ENCODE data around the gene AUTS2. TPM values are rescaled to one million over a fixed set of nuclear protein-coding genes. Genes with fewer than 3 reads are reported as not detected.

AUTS2 gene
- total RNA-seq, 1 experiment from 2014 or later: 42.1 TPM

DNA sequence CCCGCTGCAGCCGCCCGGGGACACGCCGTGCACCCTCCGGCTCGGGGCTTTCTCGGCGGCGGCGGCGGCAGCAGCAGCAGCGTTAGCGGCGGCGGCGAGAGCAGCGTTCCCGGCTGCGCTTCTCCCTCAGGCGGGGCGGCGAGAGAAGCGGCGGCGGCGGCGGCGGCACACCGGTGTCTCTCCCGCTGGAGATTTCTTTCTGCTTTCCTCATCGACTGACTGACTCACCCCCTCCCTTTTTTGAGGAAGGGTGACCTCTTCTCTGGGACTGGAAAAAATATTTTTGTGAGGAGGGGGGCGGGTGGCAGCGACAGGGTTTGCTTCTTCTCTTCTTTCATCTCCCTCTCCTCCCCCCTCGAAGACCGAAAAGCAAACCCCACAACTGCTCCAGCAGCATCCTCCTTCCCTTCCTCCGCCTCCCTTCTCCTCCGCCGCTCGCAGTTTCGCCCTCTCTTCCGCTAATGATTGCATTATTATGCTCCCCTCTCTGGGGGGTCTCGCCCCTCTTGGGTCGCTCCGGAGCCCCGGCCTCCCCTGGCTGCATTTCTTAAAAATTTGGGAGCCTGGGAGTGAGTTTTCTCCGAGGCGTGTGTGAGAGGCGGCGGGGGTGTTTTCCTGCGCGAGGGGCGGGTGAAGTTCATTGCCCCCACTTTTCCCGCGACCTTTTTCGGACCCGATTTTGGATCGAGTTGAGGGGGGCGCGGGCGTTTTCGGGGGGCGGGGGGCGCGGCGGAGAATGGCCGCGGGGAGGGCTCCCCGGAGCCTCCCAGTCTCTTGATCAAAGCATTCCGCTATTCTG, 411 bp downstream of the AUTS2 start:
- ChIA-PET CTCF (no interaction called here), POLR2A (ENCODE audit: low non-redundant PET) (interaction anchor here (0.6 kb wide), 1 partner anchor 226 kb away, joined by 4 read pairs; no protein-coding TSS in a partner anchor)
- Histone ChIP-seq H3K9me3 (ENCODE audit: low read depth, low read length, poor library complexity, severe bottlenecking) (no peaks in the 10 kb centered on the region), H3K36me3 (ENCODE audit: insufficient read depth, low read length, poor library complexity, severe bottlenecking) (no peaks in the 10 kb centered on the region), H3K4me3 (ENCODE audit: low read depth, low read length, poor library complexity, severe bottlenecking) (peak overlapping the region; percentile 81), H3K27me3 (replicated peaks; ENCODE audit: insufficient read depth, low read depth, low read length, poor library complexity) (no peaks in the 10 kb centered on the region), H3K27ac (ENCODE audit: low read depth, low read length, poor library complexity, severe bottlenecking) (peak overlapping the region; percentile 66), H3K4me1 (ENCODE audit: insufficient read depth, low read length, poor library complexity, severe bottlenecking) (peaks cover 10% of the 10 kb centered on the region)
- no peak for TF ChIP-seq EZH2 (IDR thresholded peaks at IDR 0.05; ENCODE audit: borderline replicate concordance, low read depth, low read length, poor library complexity, severe bottlenecking)
- TF ChIP-seq, protein P1, sequence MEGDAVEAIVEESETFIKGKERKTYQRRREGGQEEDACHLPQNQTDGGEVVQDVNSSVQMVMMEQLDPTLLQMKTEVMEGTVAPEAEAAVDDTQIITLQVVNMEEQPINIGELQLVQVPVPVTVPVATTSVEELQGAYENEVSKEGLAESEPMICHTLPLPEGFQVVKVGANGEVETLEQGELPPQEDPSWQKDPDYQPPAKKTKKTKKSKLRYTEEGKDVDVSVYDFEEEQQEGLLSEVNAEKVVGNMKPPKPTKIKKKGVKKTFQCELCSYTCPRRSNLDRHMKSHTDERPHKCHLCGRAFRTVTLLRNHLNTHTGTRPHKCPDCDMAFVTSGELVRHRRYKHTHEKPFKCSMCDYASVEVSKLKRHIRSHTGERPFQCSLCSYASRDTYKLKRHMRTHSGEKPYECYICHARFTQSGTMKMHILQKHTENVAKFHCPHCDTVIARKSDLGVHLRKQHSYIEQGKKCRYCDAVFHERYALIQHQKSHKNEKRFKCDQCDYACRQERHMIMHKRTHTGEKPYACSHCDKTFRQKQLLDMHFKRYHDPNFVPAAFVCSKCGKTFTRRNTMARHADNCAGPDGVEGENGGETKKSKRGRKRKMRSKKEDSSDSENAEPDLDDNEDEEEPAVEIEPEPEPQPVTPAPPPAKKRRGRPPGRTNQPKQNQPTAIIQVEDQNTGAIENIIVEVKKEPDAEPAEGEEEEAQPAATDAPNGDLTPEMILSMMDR (conservative IDR thresholded peaks at IDR 0.05; ENCODE audit: low read depth, low read length): no peak
- intact Hi-C loops (cut with micrococcal nuclease; ENCODE audit: unreplicated experiment): loop anchor here (5.0 kb wide), 1 partner anchor 239 kb away; no protein-coding TSS in a partner anchor
- no TSS peak for BruUV-seq (replicated peaks)
- no peak for DNase-seq (ENCODE audit: low spot score)

DNA sequence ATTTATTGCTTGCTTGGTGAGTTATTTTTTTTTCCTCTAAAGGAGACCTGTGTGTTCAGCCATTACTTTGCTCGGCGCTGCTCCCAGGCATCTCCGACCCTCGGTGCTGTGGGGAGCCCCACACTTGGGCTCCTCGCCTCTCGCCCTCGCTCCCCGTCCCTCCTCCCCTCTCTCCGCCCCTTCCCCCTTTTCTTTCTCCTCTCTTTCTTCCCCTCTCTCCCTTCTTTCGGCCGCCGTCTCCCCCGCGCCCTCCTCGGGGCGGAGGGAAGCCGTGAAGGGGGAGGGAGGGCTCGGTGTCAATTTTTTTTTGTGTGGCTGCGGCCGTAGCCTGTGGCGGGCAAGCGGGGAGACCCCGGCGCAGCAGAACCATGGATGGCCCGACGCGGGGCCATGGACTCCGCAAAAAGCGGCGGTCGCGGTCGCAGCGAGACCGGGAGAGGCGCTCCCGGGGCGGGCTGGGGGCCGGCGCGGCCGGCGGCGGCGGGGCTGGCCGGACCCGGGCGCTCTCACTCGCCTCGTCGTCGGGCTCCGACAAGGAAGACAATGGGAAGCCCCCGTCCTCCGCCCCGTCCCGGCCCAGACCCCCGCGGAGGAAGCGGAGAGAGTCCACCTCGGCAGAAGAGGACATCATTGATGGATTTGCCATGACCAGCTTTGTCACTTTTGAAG, 1.1 kb downstream of the AUTS2 start:
- H3K36me3 ChIP-seq (ENCODE audit: insufficient read depth, low read length, poor library complexity, severe bottlenecking): no peaks in the 10 kb centered on the region
- no TSS peak for BruUV-seq (replicated peaks)
- TF ChIP-seq, protein P1 (conservative IDR thresholded peaks at IDR 0.05; ENCODE audit: low read depth, low read length): no peak
- TF ChIP-seq EZH2 (IDR thresholded peaks at IDR 0.05; ENCODE audit: borderline replicate concordance, low read depth, low read length, poor library complexity, severe bottlenecking): no peak
- intact Hi-C loops (cut with micrococcal nuclease; ENCODE audit: unreplicated experiment): loop anchor here (5.0 kb wide), 1 partner anchor 238 kb away; no protein-coding TSS in a partner anchor
- H3K9me3 ChIP-seq (ENCODE audit: low read depth, low read length, poor library complexity, severe bottlenecking): no peaks in the 10 kb centered on the region
- CTCF ChIA-PET: no interaction called here
- peaks cover 10% of the 10 kb centered on the region for H3K4me1 ChIP-seq (ENCODE audit: insufficient read depth, low read length, poor library complexity, severe bottlenecking)
- H3K4me3 ChIP-seq (ENCODE audit: low read depth, low read length, poor library complexity, severe bottlenecking): peak overlapping the region; percentile 81
- peak overlapping the region; percentile 66 for H3K27ac ChIP-seq (ENCODE audit: low read depth, low read length, poor library complexity, severe bottlenecking)
- POLR2A ChIA-PET (ENCODE audit: low non-redundant PET): no interaction called here
- peak; percentile 43 for DNase-seq (ENCODE audit: low spot score)
- no peaks in the 10 kb centered on the region for H3K27me3 ChIP-seq (replicated peaks; ENCODE audit: insufficient read depth, low read depth, low read length, poor library complexity)

DNA sequence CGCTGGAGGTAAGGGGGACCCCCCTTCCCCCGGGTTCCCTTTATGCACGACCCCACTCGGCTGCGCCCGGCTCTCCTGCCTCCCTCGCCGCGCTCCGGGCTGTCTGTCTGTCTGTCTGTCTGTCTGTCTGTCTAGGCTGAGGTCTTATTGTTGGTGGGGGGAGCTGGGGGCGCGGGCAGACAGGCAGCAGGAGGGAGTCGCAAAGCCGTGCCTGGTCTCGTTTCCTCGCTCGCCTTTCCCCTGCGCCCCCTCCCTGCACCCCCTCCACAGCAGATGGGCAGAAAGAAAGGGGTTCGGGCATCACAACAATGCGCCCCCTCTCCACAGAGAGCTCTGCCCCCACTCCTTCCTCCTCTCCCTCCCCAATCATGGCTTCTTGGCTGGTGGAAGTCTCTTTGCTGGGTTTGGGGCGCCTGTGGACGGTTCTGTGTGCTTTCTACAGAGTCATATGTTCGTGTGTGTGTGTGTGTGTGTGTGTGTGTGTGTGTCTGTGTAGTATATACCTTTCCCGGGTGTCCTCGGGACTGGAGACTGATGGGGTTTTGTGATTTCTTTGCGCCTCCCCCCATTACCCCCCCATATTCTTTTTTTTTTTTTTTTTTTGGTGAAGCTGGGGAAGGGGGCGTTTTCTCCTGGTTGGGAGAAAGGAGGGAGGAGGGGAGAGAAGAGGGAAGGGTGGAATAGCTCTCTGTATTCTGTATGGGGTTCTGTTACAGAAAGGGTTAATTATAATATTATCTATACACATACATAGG, 1.9 kb downstream of the AUTS2 start:
- H3K9me3 ChIP-seq (ENCODE audit: low read depth, low read length, poor library complexity, severe bottlenecking): no peaks in the 10 kb centered on the region
- POLR2A ChIA-PET (ENCODE audit: low non-redundant PET): no interaction called here
- intact Hi-C loops (cut with micrococcal nuclease; ENCODE audit: unreplicated experiment): loop anchor here (5.0 to 10.0 kb wide), 2 partner anchors 237 to 445 kb away; no protein-coding TSS in a partner anchor

More for the DNA sequence above, 1.9 kb downstream of the AUTS2 start:
- CTCF ChIA-PET: no interaction called here
- peak; percentile 30 for DNase-seq (ENCODE audit: low spot score)
- Histone ChIP-seq H3K36me3 (ENCODE audit: insufficient read depth, low read length, poor library complexity, severe bottlenecking) (no peaks in the 10 kb centered on the region), H3K27me3 (replicated peaks; ENCODE audit: insufficient read depth, low read depth, low read length, poor library complexity) (no peaks in the 10 kb centered on the region), H3K4me1 (ENCODE audit: insufficient read depth, low read length, poor library complexity, severe bottlenecking) (peaks cover 15% of the 10 kb centered on the region), H3K27ac (ENCODE audit: low read depth, low read length, poor library complexity, severe bottlenecking) (peak overlapping the region; percentile 43), H3K4me3 (ENCODE audit: low read depth, low read length, poor library complexity, severe bottlenecking) (peak overlapping the region; percentile 81)
- BruUV-seq (replicated peaks): no TSS peak
- no peak for TF ChIP-seq EZH2 (IDR thresholded peaks at IDR 0.05; ENCODE audit: borderline replicate concordance, low read depth, low read length, poor library complexity, severe bottlenecking)
- TF ChIP-seq, protein P1 (conservative IDR thresholded peaks at IDR 0.05; ENCODE audit: low read depth, low read length): no peak

Data from A673 (cell line).